GM21825 (cell line): ENCODE measurements around the gene CDK19.
"Not testable (repeated sequence)": the region's sequence is repeated elsewhere in the genome, so short reads cannot be mapped to it uniquely, and the experiment has no call there.

ENCODE experiments used
- ATAC-seq: cut with Tn5 transposase; IDR thresholded peaks from one replicate; pipeline ENCODE4 v1.9.1; 2021; ENCODE audit warnings: mild to moderate bottlenecking, moderate library complexity; ENCODE audit not compliant: unreplicated experiment

CDK19 gene

GRCh38 chr6:110592765-110593164 lies 222.5 kb downstream of the CDK19 start:
- ATAC-seq, result no peak

GRCh38 chr6:110590821-110591351 lies 224.4 kb downstream of the CDK19 start:
- ATAC-seq, result no peak

GRCh38 chr6:110589865-110590513 lies 225.3 kb downstream of the CDK19 start:
- peak; percentile 95 for ATAC-seq

DNA sequence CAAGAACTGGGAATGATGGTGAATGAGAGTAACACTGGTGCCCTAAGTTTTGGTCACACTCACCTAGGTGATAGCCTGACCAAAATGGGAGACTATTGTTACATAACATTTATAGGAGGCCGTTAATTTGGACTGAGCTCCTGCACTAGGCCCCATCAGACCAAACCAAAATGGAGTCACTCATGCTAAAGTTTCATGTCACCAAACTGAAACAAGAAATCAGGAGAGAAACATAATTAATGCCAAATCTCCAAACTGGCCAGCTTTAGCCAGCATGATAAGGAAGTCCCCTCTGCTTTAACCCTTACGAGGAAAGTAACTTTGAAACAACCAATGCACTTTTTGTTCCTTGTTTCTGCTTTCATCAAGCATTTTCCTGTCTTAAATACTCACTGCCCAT lies 227.9 kb downstream of the CDK19 start:
- no peak for ATAC-seq

DNA sequence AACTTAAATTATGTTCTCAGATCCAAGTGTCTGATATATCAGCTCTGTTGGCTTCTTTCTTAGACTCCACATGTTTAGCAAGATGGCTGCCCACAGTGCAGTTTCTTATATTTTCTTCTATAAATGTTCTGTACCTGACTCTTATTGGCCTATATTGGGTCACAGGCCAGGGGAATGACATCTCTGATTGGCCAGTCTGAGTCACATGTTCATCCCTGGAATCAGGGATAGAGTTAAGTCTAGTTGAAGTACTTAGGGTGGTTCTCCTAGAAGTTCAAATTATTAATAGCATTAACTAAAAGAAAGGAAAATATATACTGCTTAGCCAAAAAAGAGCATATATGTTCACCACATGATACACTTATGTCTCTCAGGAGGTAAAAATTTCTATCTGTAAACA lies 233.6 kb downstream of the CDK19 start:
- no peak for ATAC-seq

GRCh38 chr6:110577596-110578167 lies 237.6 kb downstream of the CDK19 start:
- not testable (repeated sequence) for ATAC-seq

- ATAC-seq, result no peak
These were observed 239.3 kb downstream of the CDK19 start for GRCh38 chr6:110575925-110576463.

DNA sequence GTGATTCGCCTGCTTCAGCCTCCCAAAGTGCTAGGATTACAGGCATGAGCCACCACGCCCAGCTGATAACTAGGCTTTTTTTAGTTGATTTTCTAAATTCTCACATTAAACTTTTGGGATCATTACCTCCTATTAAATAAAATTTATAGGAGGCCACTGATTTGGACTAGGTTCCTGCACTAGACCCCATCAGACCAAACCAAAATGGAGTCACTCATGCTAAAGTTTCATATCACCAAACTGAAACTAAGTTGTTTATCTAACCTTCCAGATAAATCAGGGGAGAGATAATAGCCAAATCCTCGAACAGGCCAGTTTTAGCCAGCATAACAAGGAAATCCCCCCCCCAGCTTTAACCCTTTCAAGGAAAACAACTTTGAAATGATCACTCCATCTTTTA lies 240.5 kb downstream of the CDK19 start:
- ATAC-seq, result no peak

DNA sequence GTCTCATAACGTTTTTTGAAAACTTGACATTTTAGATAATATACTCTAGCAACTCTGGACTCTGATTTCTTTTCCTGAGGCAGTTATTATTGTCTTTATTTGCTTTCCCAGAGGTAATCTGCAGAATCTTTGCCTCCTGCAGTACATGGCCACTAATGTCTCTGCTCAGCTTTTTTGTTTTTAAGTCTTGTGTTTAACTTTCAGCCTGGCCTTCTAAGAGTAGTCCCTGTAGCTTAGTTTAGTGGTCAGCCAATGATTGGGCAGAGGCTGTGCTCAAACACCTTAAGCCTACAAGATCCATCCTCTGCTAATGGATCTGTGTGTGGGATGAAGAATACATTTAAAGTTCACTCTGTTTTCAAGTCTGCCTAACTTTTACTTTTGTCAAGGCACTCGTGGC lies 241.7 kb downstream of the CDK19 start:
- ATAC-seq, result no peak

GRCh38 chr6:110573136-110573535 lies 242.1 kb downstream of the CDK19 start:
- no peak for ATAC-seq

GRCh38 chr6:110567957-110568696 lies 247.1 kb downstream of the CDK19 start:
- ATAC-seq, result no peak

- no peak for ATAC-seq
These were observed 248.7 kb downstream of the CDK19 start for GRCh38 chr6:110566346-110567125.

- ATAC-seq, result no peak
These were observed 250.4 kb downstream of the CDK19 start for GRCh38 chr6:110564703-110565421.

- ATAC-seq, result no peak
These were observed 251.6 kb downstream of the CDK19 start for GRCh38 chr6:110563711-110564110.

DNA sequence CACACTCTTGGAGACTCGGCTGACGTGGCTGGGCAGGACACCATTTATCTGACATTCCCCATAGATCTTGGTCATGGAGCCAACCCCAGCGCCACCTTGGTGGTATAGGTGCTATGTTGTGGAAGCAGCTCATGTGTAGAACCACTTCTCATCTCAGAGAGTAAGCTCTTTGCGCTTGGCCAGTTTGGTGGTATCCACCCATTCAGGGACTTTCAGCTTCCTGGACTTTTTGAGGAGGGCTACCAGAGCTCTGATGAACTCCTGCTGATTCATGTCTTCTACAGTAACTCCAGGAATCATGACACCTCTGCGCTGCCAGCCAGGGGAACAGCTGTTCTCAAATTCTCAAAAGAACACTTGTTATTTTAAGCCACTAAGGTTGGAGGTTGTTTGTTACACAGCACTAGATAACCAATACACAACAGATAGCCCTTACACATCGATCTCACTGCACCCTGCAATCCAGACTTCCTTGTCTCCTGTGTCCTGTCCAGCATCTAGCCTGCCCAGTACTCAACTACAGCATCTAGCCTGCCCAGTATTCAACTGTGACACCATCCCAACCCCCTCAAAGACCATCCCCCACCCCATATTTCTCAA lies 252.9 kb downstream of the CDK19 start:
- ATAC-seq, result no peak

GRCh38 chr6:110561696-110562095 lies 253.6 kb downstream of the CDK19 start:
- ATAC-seq, result no peak

- ATAC-seq, result no peak
These were observed 254.3 kb downstream of the CDK19 start for GRCh38 chr6:110561008-110561396.

DNA sequence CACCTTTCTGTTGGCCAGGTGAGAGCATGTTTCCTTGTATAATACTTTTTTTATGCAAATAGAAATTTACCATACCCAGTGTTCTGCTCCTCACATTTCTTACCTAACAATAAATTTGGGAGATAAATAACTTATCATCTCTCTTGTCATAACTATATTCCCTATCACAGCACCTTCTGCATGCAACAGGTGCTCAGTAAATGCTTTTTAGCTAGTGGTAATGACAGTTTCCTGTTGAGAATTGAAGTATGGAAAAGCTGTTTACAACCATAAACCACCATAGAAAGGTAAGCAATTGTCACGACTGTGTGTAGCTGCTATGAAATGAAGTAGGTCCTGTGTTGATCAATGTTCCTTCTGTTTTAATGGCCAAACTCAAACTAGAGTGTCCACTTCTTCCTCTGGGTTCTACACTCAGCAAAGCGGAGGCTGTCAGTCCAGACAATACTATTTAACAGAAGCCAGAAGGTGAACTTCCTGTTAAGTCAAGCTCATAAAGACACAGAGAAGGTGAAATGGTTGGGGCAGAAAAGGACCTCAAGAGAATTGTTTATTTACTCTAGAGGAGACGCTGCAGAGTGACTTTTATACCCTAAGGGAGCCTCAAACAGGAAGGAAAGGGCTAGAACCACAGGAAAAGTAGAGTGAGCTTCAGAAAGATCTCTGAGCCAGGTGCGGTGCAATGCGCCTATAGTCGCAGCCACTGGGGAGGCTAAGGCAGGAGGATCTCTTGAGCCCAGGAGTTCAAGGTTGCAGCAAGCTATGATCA lies 254.8 kb downstream of the CDK19 start:
- ATAC-seq, result peak; percentile 52
